HTERT RPE-1 (cell line): ENCODE measurements around the gene FN1.

ENCODE experiments used
- in situ Hi-C: fragments of 300-500 bp; cut with MboI; formaldehyde crosslinking; loops from 4 replicates; pipeline ENCODE4 v1.14.3; 2020; ENCODE audit warnings: low sequenced_read_pairs

Gene FN1

DNA sequence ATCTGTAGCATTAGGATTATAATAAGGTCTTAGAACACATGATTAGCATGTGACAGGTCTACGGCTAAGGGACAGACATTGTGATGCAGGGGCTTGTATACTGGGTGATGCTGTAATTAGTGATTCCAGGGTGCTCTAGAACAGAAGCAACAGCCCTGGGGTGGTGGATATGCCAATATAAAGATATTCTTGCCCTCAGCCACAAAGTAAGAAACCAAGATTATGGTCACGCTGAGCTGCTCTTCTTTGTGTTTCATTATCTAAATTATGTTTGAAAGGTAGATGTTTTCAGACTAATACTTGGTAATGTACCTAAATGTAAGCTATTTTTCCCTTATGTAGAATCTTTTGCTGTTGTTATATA lies 45.3 kb downstream of the FN1 start:
- in situ Hi-C loops, result no loop called here

GRCh38 chr2:215388002-215388728 lies 47.7 kb downstream of the FN1 start:
- in situ Hi-C loops, result no loop called here

DNA sequence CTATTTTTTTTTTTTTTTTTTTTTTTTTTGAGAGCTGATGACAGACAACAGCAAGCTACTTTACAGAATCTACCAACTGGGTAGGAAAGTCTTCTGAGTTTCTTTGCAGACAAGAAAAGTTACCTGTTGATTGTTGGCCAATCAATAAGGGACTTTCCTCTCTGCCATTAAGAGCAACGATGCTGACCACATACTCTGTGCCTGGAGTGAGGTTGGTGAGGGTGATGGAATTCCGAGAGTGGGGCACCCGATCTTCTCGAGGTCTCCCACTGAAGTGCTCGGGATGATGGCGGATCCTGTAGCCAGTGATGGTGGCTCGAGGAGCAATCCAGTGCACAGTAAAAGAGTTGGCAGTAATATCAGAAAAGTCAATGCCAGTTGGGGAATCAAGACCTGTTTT lies 49.3 kb downstream of the FN1 start:
- in situ Hi-C loops, result no loop called here

GRCh38 chr2:215384710-215385109 lies 51.2 kb downstream of the FN1 start:
- in situ Hi-C loops, result no loop called here

DNA sequence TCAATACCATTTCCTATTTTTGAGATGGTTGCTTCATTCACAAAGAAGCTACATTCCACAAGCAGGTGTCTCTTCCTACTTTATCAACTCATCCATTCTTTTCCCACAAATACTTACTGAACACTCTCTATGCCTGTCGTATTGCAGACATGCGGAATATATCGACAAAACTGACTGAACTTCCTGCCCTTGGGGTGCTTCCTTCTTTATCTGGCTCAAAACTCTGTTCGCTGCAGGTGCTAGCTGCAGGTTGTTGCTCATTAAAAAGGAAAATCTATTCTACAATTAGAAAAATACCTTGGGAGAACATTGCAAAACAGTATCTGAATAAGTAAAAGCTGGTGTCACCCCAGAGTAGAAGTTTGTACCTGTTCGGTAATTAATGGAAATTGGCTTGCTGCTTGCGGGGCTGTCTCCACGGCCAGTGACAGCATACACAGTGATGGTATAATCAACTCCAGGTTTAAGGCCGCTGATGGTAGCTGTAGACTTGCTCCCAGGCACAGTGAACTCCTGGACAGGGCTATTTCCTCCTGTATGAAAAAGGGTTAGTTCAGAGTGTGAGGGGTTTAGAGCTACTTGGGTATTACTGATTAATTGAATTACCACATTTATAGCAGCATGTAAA lies 52.1 kb downstream of the FN1 start:
- in situ Hi-C loops, result no loop called here

DNA sequence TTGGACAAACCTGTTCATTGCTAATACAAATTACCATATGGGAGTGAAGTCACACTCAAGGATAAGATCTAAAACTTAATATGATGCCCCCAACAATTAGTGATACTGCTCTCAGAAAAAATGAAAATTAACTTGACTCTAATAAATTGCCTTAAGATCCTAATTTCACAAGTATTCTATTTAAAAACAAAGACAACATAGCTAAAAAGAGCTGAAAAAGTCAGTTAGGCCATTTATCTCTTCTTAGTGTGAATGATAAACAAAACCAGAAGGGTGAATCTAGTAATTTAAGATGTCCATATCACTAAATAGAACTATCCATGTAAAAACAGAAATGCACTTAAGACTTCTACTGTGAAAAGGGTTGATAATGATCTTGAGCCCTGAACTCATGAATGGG lies 53.4 kb downstream of the FN1 start:
- in situ Hi-C loops, result no loop called here

DNA sequence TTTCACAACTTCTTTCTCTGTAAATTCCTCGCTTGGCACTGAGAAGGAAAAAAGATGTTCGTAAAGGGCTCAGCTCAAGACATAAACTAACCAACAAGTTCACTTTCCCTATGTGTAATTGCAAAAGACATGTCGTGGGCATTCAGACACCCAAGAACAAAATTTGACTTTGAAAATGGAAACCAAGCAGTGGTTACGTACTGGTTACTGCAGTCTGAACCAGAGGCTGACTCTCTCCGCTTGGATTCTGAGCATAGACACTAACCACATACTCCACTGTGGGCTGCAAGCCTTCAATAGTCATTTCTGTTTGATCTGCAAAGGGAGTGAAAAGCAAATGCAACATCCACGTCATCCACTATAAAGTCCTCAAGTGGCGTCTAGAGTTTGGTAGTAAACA lies 53.9 kb downstream of the FN1 start:
- in situ Hi-C loops, result no loop called here

GRCh38 chr2:215380699-215381098 lies 55.2 kb downstream of the FN1 start:
- in situ Hi-C loops, result no loop called here

DNA sequence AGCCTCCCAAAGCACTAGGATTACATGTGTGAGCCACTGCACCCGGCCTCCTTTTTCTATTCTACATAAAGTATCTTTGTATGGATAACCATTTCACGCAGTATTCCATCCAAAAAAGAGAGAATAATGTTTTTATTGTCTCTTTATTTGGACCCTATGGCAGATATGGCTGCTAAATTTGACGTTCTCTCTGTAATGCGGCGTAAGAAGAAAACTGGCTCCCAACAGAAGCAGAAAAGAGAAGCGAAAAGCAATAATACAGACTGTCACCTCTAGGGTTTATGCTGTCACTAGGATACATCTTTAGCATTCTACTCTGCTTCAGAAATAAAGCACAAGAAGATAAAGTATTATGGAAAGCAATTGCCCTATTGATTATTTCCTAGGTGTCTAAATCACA lies 55.9 kb downstream of the FN1 start:
- in situ Hi-C loops, result no loop called here

DNA sequence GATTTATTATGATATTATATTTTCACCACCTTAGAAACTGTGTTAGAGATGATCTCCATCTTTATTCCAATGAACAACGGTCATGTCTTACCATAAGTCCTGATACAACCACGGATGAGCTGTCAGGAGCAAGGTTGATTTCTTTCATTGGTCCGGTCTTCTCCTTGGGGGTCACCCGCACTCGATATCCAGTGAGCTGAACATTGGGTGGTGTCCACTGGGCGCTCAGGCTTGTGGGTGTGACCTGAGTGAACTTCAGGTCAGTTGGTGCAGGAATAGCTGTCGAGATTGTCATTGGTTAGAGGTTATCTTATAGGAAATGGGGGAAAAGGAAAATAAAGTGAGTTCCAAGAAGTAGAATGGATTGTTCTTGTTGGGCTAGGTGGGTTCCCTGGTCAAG lies 56.8 kb downstream of the FN1 start:
- in situ Hi-C loops, result no loop called here

- in situ Hi-C loops, result no loop called here
These were observed 57.8 kb downstream of the FN1 start for GRCh38 chr2:215378045-215378444.

GRCh38 chr2:215377283-215377682 lies 58.6 kb downstream of the FN1 start:
- in situ Hi-C loops, result no loop called here

DNA sequence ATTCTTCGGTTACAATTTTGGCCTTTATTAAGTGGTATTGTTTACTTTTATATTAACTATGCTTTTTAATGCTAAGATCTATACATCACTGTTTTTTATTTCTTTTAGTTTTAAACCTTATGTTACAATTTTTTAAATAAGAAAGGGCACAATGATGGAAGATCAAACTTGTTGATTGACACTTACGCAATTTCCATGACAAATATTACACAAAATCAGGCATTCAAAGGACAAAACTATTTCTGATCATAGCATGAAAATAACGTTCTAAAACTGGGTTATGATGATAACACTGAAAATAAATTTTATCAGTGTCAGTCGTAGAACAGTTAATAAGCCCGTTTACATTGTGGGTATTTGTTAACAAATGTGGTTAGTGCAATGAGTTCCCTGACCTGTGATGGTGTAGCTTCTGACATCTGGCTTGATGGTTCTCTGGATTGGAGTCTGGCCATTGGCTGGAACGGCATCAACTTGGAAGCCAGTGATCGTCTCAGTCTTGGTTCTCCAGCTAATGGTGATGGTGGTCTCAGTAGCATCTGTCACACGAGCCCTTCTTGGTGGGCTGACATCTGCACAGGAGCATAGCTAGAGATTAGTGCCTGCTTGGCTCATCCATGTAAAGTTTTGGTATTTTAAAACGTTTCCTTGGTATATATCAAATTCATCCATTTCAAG lies 59.6 kb downstream of the FN1 start:
- in situ Hi-C loops, result no loop called here

DNA sequence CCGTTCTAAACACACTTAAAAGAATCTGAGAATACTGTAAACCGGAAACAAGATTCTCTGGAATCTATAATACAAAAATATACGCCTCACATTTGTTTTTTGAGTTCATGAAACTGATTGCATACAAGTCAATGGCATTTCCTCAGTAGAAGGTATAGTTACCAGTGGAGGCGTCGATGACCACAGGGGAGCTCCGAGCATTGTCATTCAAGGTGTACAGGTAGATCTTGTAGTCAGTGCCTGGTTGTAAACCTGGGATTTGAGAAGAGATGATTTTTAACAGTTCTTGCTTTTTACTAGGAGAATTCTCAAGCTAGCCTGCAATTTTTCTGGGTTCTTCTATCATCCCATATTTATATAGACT lies 60.4 kb downstream of the FN1 start:
- in situ Hi-C loops, result no loop called here

DNA sequence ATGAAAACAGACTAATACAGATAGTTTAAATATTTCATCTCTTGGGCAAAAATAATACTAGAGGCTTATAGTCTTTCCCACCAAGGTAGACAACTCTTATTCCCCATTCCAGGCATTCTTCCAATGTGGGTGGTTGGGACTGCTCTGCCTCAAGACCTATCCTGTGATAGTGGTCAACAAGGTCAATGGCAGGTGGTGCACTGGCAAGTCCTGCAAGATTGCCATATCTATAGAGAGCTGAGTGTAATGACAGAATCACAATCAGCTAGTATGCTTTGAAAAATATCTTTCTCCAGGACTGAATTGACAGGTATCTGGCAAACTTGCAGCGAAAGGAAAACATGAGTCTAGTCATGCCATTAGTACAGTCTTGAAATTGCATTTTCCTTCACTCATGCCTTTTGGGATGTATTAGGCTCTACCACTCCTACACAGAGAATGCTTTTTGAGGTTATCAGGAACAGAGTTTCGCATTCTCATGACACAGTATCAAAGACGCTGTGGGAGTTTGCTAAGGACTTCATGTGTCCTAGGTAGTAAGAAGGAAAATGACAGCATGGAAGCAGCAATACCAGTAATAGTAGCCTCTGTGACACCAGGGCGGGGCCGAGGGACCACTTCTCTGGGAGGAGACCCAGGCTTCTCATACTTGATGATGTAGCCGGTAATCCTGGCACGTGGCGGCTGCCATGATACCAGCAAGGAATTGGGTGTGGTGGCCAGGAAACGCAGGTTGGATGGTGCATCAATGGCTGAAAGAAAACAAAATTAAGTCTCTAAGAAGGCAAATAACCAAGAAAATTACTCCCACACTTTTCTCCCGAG lies 61.0 kb downstream of the FN1 start:
- in situ Hi-C loops, result no loop called here

GRCh38 chr2:215374002-215374401 lies 61.9 kb downstream of the FN1 start:
- in situ Hi-C loops, result no loop called here

- in situ Hi-C loops, result no loop called here
These were observed 62.8 kb downstream of the FN1 start for GRCh38 chr2:215372968-215373649.

- in situ Hi-C loops, result no loop called here
These were observed 63.7 kb downstream of the FN1 start for GRCh38 chr2:215371915-215372897.

GRCh38 chr2:215370112-215370965 lies 65.5 kb downstream of the FN1 start:
- in situ Hi-C loops, result no loop called here
